D341Med (cell line): ENCODE data around the gene ZSCAN5C.
"Not testable (repeated sequence)": the region's sequence is repeated elsewhere in the genome, so short reads cannot be mapped to it uniquely, and the experiment has no call there.

Experiments used
- DNase-seq: peaks from one replicate; pipeline ENCODE4 v3.0.0; 2012; ENCODE audit warnings: low spot score

Gene ZSCAN5C

DNA sequence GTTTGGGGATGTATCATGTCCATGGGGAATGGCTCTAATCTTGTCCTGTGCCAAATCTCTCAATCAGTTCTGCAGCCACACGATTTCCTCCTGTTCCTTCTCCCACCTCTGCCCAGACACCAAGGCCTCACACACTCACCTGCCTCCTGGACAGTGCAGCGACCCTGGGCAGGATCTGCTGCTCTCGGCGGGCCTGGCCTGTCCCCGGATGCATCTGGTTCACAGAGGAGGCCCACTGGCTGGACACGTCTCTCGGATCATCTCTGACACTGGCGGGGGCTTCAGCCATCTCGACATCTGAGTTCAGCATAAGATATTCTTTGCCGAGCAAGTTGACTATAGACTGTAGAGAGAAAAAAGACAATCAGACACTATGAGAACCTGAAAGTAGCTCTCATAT, 10.4 kb upstream of the ZSCAN5C start:
- DNase-seq = no peak

DNA sequence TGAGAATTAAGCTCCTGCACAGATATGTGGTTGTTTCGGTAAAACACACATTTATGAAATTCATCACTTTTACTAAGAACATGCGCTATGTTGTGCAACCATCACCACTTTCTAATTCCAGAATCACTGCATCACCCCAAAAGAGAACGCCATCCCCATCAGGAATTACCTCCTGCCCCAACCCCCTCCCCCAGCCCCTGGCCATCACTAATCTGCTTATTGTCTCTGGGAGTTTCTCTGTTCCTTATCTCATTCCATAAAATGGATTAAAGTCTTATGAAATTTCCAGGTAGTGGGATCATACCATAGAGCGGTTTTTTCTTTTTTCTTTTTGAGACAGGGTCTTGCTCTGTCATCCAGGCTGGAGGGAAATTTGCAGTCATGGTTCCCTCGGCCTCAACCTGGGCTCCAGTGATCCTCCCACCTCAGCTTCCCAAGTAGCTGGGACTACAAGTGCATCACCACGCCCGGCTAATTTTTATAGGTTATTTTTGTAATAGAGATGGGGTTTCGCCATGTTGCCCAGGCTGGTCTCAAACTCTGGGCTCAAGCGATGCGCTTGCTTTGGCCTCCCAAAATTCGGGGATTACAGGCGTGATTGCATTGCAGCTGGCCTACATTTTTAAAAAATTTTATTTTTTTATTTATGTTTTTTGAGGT, 8.0 kb upstream of the ZSCAN5C start:
- DNase-seq = no peak

DNA sequence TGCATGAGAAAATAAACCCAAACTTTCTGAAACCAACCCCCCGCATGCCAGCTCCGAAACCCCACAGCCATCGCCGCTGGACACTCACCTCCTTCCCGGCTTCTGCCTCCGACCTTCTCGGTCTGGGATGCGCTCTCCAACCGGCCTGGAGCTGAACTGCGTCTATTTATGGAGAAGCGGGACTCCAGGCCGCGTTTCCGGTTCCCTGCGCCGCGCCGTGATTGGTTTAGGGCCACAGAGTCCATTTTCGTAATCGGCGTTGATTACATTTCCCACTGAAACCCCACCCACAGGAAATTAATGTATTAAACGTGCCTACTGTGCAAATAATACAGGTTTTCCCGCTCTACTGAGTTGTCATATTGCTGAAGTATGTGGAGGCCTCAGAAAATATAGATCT, 4.4 kb upstream of the ZSCAN5C start, which contains the start of gene ZSCAN5B:
Gene ZSCAN5B (minus strand): TSS at position 138 of the 400 bp plus-strand sequence. CDS start 4,731 bp downstream, outside the sequence.
- not testable (repeated sequence) for DNase-seq

DNA sequence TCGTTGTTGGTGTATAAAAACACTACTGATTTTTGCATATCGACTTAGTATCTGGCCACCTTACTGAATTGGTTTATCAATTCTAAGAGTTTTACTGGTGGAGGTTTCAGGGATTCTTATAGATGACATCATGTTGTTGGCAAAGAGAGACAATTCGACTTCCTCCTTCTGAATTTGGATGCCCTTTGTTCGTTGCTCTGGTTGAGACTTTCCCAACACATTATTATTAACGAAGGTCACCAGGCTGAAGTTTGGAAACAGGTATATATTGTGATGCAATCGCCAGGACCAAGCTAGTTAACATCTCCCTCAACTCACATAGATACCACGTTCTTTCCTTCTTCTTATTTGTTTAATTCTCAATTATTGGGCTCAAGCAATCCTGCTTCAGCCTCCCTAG, 2.4 kb upstream of the ZSCAN5C start:
- DNase-seq = no peak

DNA sequence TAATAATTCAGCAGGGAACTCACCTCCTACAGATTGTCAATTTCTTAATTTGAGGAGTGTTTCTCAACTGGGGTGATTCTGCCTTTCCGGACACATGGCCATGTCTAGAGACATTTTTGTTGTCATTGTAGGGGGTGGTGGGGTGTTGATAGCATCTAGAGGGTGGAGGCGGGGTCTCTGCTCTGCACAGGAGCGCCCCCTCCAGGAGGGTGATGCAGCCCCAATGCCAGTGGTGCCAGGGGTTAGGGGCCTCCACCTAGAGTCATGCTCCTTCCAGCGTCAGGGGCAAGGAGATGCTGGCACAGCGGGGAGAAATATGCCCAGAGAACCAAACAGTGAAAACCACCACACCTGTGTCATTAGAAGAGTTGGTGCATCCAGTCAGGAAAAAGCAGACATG, 5.5 kb downstream of the ZSCAN5C start:
- DNase-seq = not testable (repeated sequence)

DNA sequence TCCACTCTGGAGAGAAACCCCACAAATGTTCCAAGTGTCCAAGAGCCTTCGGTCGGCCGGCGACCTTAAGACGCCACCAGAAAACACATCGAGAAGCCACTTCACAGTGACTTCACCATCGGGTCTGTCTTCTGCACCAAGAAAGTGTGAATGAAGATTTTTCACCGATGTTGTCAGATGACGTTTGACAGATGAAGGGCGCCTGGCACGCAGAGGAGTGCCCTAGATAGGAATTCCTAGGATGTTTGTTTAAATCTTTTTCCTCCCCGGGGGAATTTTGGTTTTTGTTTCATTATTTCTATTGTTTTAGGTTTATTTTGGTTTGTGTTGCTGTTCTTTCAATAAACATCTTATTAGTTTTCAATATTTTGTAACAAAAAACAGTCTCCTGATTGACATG, 7.0 kb downstream of the ZSCAN5C start:
- DNase-seq = no peak

DNA sequence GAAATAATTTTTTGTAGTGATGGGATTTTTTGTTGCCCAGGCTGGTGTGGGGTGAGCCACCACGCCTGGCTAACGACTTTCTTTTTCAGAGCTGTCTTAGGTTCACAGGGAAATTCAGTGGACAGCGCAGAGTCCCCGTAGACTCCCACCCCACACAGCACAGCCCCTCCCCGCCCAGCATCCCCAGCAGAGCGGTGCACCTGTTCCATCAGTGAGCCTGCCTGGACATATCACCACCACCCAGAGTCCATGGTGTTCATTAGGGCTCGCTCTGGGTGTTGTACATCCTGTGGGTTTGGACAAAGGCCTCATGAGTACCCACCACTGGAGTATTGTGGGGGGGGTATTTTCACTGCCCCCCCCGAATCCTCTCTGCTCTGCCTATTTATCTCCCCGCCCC, 8.0 kb downstream of the ZSCAN5C start:
- not testable (repeated sequence) for DNase-seq

DNA sequence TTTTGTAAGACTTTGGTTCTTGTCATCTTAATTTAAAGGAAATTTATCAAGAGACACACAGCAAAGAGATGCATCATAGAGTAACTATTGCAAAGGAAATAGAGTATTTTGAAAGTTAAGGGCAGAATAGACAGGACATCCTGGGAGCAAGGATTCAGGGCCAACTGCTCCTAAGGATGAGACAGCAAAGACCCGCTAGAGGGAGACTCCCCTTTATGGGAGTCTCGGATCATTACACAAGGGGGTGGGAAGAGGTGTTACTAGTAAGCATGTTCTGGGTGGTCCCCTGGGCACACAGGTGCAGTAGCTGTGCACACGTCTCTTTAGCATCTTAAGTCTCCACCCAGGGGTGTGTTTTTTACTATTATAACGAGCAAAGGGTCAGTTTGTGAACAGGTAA, 9.6 kb downstream of the ZSCAN5C start:
- DNase-seq = no peak

DNA sequence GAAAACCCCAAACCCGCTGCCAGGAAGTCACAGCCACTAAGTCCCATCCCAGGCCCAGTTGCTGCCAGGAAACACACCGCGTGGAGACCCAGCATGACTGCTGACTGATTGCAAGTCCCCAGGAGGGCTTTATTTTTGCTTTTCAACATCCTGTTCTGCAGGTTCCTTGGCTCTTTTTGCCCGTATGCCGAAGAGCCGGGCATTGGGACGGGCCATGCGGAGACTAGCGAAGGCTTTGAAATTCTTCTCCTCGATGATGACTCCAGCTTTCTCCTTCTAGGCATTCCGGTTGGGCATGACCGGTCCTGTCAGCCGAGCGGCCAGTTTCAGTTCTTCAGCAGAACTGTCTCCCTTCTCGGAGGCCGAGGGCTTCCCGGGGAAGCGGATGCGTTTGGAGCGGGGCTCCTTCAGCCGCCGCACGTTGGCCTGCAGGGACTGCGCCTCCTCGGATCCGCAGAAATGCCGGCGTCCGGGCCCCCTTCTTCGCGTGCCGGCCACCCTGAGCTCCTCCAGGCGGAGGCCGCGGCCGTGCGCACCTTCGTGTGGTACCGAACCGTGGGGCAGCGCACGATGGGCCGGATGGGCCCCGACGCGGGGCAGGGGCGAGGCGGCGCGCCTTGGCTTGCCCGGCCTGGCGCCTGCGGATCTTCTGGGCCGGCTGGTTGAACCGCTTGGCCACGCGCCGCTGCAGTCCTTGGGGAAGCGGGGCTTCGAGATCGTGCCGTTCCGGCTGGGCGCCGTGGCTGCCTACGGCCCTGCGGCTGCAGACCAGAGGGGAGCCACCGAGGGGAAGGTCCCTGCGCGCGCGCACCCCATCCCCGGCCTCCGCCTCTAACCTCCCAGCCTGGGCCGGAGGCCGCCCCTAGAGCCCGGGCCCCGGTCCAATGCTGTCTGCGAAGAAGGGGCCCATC, 15.2 kb downstream of the ZSCAN5C start:
- no peak for DNase-seq

DNA sequence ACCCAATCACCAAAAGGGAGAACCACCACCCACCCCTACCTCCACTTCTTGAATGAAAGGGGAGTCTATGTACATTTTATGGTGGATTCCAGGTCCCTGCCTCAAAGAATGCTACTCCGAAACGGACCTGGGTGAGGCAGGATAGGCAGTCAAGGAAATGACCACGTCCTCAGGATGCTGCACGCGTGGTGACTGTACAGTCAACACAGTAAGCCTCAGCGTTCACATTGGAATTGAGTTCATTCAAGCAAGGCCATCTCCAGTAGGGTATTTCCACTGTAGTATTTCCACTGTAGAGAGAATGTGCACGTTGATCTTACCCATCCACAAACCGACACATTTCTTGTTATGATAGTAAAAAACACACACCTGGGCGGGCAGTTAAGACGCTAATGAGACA, 16.9 kb downstream of the ZSCAN5C start:
- no peak for DNase-seq

DNA sequence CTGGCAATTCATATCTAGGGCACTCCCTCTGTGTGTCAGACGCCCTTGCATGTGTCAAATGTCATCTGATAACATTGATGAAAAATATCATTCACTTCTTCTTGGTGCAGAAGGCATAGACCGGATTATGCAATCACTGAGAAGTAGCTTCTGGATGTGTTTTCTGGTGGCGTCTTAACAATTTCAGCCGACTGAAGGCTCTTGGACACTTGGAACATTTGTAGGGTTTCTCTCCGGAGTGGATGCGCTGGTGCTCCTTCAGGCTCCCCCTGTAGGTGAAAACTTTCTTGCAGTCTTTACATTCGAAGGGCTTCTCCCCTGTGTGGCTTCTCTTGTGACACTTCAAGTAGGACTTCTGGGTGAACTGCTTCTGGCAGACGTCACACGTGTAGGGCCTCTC, 19.4 kb downstream of the ZSCAN5C start:
- not testable (repeated sequence) for DNase-seq

DNA sequence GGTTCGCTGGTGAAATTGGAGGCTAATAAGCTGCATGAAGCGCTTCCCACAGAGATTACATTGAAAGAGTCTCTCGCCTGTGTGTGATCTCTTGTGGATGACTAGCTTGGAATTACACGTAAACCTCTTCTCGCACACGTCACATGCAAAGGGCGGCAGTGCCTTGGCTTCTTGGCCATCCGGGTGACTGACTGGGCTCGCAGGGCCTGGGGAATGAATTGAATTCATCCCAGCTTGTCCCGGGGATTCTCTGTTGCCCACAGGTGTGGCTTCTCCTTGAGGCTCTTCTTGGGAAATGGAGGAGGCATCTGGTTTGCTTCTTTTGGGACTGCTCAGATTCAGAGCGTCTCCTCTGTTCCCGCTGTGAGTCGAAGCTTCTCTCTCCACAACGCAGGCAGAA, 19.8 kb downstream of the ZSCAN5C start:
- DNase-seq = no peak

DNA sequence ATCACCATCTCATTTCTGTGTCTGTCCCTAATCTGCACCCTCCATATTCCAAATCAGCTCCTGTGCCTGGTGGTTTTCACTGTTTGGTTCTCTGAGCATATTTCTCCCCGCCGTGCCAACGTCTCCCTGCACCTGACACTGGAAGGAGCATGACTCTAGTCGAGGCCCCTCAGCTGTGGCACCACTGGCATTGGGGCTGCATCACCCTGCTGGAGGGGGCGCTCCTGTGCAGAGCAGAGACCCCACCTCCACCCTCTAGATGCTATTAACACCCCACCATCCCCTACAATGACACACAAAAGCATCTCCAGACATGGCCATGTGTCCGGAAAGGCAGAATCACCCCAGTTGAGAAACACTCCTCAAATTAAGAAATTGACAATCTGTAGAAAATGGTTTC, 20.8 kb downstream of the ZSCAN5C start:
- DNase-seq = no peak

DNA sequence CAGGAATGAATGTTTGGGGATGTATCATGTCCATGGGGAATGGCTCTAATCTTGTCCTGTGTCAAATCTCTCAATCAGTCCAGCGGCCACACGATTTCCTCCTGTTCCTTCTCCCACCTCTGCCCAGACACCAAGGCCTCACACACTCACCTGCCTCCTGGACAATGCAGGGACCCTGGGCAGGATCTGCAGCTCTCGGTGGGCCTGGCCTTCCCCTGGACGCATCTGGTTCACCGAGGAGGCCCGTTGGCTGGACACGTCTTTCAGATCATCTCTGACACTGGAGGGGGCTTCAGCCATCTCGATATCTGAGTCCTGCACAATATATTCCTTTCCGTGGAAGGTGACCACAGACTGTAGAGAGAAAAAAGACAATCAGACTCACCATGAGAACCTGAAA, 21.4 kb downstream of the ZSCAN5C start:
- DNase-seq = no peak

DNA sequence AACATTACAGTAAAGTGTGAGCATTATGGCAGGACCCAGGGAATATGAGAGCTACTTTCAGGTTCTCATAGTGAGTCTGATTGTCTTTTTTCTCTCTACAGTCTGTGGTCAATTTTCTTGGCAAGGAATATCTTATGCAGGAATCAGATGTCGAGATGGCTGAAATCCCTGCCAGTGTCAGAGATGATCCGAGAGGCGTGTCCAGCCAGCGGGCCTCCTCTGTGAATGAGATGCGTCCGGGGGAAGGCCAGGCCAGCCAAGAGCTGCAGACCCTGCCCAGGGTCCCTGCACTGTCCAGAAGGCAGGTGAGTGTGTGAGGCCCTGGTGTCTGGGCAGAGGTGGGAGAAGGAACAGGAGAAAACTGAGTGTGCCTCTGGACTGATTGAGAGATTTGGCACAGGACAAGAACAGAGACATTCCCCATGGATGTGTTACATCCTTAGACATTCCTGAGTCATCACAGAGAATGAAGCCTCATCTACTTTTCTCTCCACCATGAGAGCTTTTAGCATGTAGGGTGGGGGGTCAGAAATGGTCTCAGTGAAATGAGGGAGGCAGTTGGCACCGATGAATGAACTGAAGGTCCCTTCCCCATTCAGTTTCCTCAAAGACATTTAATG, 43.2 kb downstream of the ZSCAN5C start:
- DNase-seq = no peak

DNA sequence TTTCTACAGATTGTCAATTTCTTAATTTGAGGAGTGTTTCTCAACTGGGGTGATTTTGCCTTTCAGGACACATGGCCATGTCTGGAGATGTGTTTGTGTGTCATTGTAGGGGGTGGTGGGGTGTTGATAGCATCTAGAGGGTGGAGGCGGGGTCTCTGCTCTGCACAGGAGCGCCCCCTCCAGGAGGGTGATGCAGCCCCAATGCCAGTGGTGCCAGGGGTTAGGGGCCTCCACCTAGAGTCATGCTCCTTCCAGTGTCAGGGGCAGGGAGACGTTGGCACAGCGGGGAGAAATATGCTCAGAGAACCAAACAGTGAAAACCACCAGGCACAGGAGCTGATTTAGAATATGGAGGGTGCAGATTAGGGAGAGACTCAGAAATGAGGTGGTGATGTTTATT, 43.7 kb downstream of the ZSCAN5C start:
- DNase-seq = not testable (repeated sequence)

DNA sequence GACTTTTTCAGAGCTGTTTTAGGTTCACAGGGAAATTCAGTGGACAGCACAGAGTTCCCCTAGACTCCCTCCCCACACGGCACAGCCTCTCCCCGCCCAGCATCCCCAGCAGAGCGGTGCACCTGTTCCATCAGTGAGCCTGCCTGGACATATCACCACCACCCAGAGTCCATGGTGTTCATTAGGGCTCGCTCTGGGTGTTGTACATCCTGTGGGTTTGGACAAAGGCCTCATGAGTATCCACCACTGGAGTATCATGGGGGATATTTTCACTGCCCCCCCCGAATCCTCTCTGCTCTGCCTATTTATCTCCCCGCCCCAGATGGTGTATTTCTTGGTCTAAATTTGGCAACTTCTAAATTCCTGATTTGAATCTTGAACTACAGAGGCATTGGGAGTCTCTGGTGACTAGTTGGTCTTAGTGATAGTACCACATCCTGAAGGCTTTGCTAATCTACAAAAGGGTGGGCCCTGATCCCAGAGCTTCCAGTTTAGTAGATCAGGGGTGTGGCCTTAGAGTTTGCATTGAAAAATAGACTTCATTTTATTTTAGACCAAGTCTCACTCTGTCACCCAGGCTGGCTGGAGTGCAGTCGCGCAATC, 46.8 kb downstream of the ZSCAN5C start:
- DNase-seq = not testable (repeated sequence)

DNA sequence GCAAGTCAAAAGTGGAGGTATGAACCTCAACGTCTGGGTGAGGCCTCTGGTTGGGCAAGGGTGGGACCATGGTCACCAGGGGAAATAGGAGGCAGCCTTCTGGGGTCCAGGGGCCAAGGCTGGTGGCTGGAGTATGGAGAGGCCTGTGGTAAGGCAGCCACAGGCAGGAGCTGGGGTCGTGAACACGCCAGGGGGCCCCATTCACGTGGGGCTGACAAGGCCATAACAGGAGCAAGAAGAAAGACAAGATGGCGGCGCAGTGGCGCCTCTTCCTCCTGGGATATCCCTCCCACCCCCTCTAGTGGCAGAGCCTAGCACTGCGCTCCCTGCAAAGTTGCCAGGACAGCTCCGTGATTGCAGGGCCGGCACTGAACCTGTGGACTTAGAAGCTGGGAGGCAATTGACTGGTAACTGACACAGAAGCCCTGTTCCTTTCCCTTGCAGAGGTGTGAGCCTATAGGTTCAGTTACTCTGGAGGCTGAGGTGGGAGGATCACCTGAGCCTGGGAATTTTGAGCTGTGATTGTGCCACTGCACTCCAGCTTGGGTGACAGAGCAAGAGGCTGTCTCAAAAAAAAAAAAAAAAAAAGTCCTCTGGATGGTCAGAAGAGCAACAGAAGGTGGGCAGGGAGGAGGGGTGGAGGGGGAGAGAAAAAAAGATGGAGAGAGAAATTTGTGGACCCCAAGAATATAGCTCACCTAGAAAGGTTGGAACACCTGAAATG, 50.8 kb downstream of the ZSCAN5C start:
- DNase-seq = peak; percentile 85

DNA sequence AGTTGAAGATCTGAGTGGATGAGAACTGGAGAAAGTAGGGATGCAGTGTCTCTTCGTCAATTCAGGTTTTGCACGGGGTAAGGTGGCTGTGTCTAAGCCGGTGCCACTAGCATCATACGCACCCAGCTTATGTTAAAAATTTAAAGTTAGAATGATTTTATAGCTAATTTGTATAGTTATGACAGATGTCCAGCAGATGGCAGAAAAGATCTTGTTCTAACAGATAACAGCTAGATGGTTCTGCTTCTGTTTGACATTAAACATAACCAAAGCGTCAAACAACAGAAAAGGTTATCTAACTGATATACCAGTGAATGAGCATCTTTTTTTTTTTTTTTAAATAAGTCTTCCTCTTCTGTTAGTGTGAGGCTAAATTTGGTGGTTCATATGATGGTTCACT, 51.7 kb downstream of the ZSCAN5C start:
- peak; percentile 48 for DNase-seq

DNA sequence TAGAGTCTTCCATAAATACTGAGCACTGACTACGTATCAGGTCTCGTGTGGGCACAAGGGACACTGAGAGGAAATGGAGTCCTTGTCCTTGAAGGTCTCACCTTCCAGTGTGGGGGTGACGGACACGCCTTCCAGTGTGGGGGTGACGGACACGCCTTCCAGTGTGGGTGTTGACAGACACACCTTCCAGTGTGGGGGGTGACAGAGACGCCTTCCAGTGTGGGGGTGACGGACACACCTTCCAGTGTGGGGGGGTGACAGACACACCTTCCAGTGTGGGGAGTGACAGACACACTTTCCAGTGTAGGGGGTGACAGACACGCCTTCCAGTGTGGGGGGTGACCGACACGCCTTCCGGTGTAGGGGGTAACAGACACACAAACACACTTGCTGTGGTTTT, 56.2 kb downstream of the ZSCAN5C start:
- no peak for DNase-seq
